Measurements from ENCODE around the gene ARFIP1.

DNA sequence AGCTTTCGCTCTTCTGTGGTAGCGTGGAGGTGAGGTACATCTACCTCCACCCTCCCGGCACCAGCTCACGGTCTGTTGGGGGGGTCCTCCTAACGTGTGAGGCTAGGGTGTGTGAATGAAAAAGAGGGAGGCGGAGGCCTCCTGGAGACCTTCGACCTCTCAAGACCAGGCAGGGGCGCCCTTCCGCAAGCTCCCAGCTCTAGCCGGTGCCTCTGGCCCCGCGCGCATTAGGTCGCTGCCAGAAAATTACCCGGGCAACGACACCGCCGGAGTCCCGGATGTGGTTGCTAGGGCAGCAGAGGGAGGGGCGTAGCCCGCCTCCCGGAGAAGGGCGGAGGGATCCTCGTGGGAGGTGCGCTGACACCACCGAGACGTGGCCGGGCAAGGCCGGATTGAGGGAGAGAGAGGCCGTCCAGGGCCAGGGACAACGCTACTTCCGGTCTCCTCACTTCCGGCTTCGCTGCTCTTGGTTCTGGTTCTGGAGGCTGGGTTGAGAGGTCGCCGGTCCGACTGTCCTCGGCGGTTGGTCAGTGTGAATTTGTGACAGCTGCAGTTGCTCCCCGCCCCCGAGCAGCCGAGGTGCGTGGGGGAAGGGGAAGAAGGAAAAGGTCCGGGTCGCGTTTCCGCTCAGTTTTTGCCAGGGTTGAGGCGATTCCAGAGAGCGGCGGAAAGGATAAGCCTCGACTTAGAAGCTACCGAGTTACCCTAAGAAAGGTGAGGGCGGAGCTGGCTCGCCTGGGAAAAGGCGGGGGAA lies at the start of gene ARFIP1, which contains the start of gene TIGD4:
- TF ChIP-seq CTCF (IDR thresholded peaks at IDR 0.05) (peak in 2 of 3 experiments; percentile 26 to 30), POLR2AphosphoS5 (IDR thresholded peaks at IDR 0.05) (peak; percentile 85 to 96)
